GM18907 (cell line): ENCODE results near the gene CELA2A.
A peak's percentile ranks its signal among the peaks of the same experiment; 100 is the strongest.
"Not testable (repeated sequence)": the region's sequence is repeated elsewhere in the genome, so short reads cannot be mapped to it uniquely, and the experiment has no call there.

ENCODE experiments used
- ATAC-seq: cut with Tn5 transposase; IDR thresholded peaks from one replicate; pipeline ENCODE4 v1.9.1; 2021; ENCODE audit warnings: mild to moderate bottlenecking, moderate library complexity; ENCODE audit not compliant: unreplicated experiment

Gene CELA2A

GRCh38 chr1:15424981-15425380 lies 31.6 kb upstream of the CELA2A start:
- ATAC-seq: no peak

DNA sequence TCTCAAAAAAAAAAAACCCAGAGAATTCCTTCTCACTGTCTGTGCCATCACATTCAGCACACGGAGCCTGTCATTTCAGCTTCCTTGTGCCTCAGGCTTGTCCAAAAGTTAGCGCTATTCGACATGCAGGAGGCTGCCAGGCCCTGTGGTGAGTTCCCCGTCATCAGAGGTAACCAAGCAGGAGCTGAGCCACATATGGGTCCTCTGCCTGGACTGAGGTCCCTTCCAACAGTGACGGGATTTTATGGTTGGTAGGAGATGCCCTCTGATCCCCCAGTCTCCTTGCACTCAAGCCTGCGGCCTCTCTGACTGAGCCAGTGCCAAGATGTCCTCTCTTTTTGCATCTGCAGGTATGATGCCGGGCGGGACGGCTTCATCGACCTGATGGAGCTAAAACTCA lies 31.0 kb upstream of the CELA2A start:
- no peak for ATAC-seq

DNA sequence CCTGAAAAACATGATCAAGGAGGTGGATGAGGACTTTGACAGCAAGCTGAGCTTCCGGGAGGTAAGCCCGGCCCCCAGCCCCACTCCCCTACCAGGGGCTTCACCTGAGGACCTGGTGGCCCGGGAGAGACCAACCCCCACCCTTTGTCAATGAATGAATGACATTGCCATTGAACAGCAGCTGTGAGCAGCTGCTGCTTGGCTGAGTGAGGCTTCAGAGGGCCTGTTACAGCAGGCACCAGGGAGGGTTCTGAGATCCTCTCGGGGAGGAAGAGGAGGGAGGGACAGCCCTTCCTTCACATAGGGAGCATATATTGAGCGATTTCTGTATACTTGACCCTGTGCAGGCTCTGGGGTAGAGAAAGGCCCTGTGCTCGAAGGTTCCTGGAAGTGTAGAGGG lies 30.6 kb upstream of the CELA2A start:
- ATAC-seq: no peak

DNA sequence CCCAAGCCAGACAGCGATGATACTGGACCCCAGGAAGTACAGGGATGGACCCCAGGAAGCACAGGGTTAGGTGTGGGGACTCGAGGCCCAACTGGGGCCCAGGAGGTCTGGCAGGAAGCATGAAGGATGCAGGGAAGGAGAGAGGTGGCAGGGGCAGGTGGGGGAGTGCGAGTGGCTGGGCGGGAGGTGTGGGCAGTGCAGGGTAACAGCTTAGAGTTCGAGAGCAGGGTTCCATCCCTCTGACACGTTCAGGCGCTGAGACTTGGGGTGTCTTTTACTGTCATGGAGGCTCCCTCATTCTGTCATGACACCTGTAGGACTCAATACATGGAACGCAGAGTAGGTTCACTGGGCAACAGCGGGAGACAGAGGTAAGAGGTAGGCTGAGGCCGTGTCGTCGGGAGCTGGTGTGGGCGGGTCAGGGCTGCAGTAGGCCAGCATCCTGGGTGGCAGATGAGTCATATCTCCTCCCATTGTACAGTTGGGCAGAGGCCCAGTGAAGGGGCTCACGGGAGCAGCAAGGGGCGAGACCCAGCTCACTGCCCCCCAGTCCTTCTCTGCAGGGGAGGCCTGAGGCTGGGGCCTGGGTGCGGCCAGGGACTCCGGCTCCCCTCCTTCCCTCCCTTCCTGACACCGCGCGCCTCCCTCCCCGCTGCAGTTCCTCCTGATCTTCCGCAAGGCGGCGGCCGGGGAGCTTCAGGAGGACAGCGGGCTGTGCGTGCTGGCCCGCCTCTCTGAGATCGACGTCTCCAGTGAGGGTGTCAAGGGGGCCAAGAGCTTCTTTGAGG lies 29.8 kb upstream of the CELA2A start:
- ATAC-seq: no peak

GRCh38 chr1:15427280-15427666 lies 29.3 kb upstream of the CELA2A start:
- no peak for ATAC-seq

- ATAC-seq: not testable (repeated sequence)
Measured at GRCh38 chr1:15428252-15428651, 28.3 kb upstream of the CELA2A start.

- ATAC-seq: no peak
Measured at GRCh38 chr1:15428815-15429435, 27.6 kb upstream of the CELA2A start.

DNA sequence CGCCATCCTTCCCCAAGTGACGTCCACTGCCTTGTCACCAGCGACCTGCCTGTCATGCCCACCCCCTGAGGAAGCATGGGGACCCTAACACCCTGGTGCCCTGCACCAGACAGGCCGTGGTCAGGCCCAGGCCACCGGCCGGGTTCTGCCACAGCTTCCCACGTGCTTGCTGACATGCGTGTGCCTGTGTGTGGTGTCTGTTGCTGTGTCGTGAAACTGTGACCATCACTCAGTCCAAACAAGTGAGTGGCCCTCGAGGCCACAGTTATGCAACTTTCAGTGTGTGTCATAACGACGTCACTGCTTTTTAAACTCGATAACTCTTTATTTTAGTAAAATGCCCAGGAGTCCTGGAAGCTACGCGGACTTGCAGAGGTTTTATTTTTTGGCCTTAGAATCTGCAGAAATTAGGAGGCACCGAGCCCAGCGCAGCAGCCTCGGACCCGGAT lies 26.8 kb upstream of the CELA2A start:
- ATAC-seq: no peak

GRCh38 chr1:15430787-15431570 lies 25.6 kb upstream of the CELA2A start:
- peak; percentile 59 for ATAC-seq

GRCh38 chr1:15431571-15431948 lies 25.0 kb upstream of the CELA2A start:
- ATAC-seq: no peak

DNA sequence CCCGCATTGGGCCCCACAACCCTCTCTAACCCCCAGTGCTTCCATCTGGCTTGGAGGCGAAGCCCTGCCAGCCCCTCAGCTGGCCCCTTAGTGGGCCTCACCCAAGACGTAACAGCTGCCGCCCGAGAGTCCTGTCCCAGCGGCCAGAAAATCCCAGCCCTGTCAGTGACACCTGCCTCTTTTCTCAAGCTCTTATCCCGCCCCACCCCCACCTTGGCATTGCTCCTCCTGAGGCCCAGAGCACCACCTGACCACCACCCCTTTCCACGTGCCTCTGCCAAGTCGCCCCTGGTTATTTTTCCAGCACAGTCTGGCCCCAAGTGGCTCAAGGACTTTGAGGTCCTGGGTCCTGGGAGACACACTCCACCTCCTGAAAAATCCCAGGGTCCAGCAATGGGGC lies 24.2 kb upstream of the CELA2A start:
- ATAC-seq: no peak

DNA sequence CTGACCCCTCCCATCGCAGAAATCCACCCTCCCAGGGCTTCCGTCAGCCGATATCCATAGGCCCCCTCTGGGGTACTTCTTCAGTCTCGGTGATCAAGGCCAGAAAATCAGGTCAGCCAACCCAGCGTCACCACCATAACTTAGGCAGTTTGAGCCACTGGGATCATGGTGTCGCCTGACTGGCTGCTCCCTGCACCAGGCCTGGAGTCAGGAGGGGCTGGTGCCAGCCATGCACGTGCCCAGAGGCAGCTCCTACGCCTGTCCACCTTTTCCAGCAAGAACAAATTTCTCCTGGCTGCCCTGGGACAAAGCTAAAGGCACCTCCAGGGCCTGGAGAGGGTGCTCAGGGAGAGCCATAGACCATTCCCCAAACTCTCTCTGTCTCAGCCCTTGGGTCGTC lies 23.1 kb upstream of the CELA2A start:
- no peak for ATAC-seq

DNA sequence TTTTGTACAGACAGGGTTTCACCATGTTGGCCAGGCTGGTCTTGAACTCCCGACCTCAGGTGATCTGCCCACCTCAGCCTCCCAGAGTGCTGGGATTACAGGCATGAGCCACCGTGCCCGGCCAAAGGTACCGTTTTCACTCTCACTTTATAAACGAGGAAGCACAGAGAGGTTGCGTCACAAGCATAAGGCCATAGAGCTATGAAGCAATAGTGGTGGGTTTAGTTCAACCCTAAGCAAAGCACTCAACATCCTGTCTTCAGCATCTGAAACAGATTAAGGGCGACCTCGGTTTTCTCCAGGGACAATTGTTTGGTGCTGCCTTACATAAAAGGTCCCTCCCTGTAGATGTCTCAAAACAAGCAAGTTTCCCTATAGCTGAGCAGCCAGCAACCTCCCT lies 21.8 kb upstream of the CELA2A start:
- ATAC-seq: not testable (repeated sequence)

GRCh38 chr1:15435239-15436077 lies 21.1 kb upstream of the CELA2A start:
- no peak for ATAC-seq

- no peak for ATAC-seq
Measured at GRCh38 chr1:15436881-15437442, 19.6 kb upstream of the CELA2A start.

- no peak for ATAC-seq
Measured at GRCh38 chr1:15439325-15439724, 17.2 kb upstream of the CELA2A start.

DNA sequence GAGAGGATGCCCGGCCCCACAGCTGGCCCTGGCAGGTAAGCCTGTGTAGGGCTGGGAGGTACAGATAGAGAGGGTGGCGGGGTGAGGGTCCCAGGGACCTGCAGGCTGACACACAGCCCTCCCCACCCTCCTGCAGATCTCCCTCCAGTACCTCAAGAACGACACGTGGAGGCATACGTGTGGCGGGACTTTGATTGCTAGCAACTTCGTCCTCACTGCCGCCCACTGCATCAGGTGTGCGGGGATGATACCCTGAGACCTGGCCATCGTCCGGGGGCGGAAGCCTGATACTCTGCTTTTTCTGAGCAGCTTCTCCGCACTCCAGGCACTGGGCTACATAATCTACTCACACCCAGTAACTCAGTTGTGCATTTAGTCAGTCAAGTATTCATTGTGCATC lies 16.2 kb upstream of the CELA2A start:
- ATAC-seq: no peak

GRCh38 chr1:15441247-15441646 lies 15.3 kb upstream of the CELA2A start:
- ATAC-seq: no peak

GRCh38 chr1:15442119-15442518 lies 14.4 kb upstream of the CELA2A start:
- no peak for ATAC-seq

DNA sequence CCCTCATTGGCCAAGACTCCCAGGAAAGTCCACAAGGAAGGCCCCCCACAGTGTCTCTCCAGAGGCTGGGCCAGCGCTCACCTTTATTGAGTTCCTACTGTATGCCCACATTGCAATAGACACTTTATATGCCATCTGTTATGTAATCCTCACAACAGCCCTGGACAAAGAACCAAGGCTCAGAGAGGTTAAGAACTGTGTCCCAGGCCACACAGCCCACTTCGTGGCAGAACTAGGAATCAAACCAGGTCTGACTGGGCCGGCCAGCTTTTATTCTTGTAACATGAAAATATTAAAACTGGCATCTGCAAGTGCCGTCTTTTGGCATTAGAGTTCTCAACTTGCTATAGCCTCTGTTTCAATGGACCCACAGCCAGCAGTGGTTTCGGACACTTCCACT lies 13.8 kb upstream of the CELA2A start:
- ATAC-seq: no peak

- no peak for ATAC-seq
Measured at GRCh38 chr1:15443281-15443680, 13.3 kb upstream of the CELA2A start.
